Tongue (tissue), 2 donors: Measurements from ENCODE around the gene ZSCAN5B. TPM values are rescaled to one million over a fixed set of nuclear protein-coding genes. Genes with fewer than 3 reads are reported as not detected.
"Not testable (repeated sequence)": the region's sequence is repeated elsewhere in the genome, so short reads cannot be mapped to it uniquely, and the experiment has no call there.

Experiments
- DNase-seq: peaks from one replicate; pipeline ENCODE4 v3.0.0-alpha.2; 2015
- total RNA-seq: library from RNA; depleted of rRNA; stranded (reverse); fragments of >200 nt; gene quantifications from one replicate; pipeline ENCODE4 v1.2.3, GENCODE V29; 2014

The ZSCAN5B gene, protein sequence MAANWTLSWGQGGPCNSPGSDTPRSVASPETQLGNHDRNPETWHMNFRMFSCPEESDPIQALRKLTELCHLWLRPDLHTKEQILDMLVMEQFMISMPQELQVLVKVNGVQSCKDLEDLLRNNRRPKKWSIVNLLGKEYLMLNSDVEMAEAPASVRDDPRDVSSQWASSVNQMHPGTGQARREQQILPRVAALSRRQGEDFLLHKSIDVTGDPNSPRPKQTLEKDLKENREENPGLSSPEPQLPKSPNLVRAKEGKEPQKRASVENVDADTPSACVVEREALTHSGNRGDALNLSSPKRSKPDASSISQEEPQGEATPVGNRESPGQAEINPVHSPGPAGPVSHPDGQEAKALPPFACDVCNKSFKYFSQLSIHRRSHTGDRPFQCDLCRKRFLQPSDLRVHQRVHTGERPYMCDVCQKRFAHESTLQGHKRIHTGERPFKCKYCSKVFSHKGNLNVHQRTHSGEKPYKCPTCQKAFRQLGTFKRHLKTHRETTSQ
- not detected for total RNA-seq

GRCh38 chr19:56197646-56198045 is at the start of gene ZSCAN5B:
ZSCAN5B (minus strand) TSS chr19:56197783; CDS start chr19:56193052, 4,731 bp downstream.
- DNase-seq, result not testable (repeated sequence)

DNA sequence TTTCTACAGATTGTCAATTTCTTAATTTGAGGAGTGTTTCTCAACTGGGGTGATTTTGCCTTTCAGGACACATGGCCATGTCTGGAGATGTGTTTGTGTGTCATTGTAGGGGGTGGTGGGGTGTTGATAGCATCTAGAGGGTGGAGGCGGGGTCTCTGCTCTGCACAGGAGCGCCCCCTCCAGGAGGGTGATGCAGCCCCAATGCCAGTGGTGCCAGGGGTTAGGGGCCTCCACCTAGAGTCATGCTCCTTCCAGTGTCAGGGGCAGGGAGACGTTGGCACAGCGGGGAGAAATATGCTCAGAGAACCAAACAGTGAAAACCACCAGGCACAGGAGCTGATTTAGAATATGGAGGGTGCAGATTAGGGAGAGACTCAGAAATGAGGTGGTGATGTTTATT is 48.2 kb upstream of the ZSCAN5B start:
- DNase-seq, result not testable (repeated sequence)

DNA sequence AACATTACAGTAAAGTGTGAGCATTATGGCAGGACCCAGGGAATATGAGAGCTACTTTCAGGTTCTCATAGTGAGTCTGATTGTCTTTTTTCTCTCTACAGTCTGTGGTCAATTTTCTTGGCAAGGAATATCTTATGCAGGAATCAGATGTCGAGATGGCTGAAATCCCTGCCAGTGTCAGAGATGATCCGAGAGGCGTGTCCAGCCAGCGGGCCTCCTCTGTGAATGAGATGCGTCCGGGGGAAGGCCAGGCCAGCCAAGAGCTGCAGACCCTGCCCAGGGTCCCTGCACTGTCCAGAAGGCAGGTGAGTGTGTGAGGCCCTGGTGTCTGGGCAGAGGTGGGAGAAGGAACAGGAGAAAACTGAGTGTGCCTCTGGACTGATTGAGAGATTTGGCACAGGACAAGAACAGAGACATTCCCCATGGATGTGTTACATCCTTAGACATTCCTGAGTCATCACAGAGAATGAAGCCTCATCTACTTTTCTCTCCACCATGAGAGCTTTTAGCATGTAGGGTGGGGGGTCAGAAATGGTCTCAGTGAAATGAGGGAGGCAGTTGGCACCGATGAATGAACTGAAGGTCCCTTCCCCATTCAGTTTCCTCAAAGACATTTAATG is 47.6 kb upstream of the ZSCAN5B start:
- DNase-seq, result no peak

- DNase-seq, result no peak
Observed at GRCh38 chr19:56223481-56223880, 25.9 kb upstream of the ZSCAN5B start.

GRCh38 chr19:56222901-56223300 is 25.3 kb upstream of the ZSCAN5B start:
- no peak for DNase-seq

GRCh38 chr19:56221851-56222250 is 24.3 kb upstream of the ZSCAN5B start:
- DNase-seq, result no peak

GRCh38 chr19:56221442-56221841 is 23.9 kb upstream of the ZSCAN5B start:
- peak; percentile 19 for DNase-seq

DNA sequence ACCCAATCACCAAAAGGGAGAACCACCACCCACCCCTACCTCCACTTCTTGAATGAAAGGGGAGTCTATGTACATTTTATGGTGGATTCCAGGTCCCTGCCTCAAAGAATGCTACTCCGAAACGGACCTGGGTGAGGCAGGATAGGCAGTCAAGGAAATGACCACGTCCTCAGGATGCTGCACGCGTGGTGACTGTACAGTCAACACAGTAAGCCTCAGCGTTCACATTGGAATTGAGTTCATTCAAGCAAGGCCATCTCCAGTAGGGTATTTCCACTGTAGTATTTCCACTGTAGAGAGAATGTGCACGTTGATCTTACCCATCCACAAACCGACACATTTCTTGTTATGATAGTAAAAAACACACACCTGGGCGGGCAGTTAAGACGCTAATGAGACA is 21.4 kb upstream of the ZSCAN5B start:
- no peak for DNase-seq

DNA sequence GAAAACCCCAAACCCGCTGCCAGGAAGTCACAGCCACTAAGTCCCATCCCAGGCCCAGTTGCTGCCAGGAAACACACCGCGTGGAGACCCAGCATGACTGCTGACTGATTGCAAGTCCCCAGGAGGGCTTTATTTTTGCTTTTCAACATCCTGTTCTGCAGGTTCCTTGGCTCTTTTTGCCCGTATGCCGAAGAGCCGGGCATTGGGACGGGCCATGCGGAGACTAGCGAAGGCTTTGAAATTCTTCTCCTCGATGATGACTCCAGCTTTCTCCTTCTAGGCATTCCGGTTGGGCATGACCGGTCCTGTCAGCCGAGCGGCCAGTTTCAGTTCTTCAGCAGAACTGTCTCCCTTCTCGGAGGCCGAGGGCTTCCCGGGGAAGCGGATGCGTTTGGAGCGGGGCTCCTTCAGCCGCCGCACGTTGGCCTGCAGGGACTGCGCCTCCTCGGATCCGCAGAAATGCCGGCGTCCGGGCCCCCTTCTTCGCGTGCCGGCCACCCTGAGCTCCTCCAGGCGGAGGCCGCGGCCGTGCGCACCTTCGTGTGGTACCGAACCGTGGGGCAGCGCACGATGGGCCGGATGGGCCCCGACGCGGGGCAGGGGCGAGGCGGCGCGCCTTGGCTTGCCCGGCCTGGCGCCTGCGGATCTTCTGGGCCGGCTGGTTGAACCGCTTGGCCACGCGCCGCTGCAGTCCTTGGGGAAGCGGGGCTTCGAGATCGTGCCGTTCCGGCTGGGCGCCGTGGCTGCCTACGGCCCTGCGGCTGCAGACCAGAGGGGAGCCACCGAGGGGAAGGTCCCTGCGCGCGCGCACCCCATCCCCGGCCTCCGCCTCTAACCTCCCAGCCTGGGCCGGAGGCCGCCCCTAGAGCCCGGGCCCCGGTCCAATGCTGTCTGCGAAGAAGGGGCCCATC is 19.7 kb upstream of the ZSCAN5B start:
- DNase-seq, result peak; percentile 29

DNA sequence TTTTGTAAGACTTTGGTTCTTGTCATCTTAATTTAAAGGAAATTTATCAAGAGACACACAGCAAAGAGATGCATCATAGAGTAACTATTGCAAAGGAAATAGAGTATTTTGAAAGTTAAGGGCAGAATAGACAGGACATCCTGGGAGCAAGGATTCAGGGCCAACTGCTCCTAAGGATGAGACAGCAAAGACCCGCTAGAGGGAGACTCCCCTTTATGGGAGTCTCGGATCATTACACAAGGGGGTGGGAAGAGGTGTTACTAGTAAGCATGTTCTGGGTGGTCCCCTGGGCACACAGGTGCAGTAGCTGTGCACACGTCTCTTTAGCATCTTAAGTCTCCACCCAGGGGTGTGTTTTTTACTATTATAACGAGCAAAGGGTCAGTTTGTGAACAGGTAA is 14.1 kb upstream of the ZSCAN5B start:
- no peak for DNase-seq

DNA sequence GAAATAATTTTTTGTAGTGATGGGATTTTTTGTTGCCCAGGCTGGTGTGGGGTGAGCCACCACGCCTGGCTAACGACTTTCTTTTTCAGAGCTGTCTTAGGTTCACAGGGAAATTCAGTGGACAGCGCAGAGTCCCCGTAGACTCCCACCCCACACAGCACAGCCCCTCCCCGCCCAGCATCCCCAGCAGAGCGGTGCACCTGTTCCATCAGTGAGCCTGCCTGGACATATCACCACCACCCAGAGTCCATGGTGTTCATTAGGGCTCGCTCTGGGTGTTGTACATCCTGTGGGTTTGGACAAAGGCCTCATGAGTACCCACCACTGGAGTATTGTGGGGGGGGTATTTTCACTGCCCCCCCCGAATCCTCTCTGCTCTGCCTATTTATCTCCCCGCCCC is 12.5 kb upstream of the ZSCAN5B start:
- not testable (repeated sequence) for DNase-seq

- DNase-seq, result no peak
Observed at GRCh38 chr19:56209091-56209490, 11.5 kb upstream of the ZSCAN5B start.

- DNase-seq, result not testable (repeated sequence)
Observed at GRCh38 chr19:56207581-56207980, 10.0 kb upstream of the ZSCAN5B start.

- no peak for DNase-seq
Observed at GRCh38 chr19:56201973-56202372, 4.4 kb upstream of the ZSCAN5B start, which contains the start of gene ZSCAN5C. ZSCAN5C (plus strand) TSS chr19:56202273; CDS start chr19:56205914, 3,641 bp downstream.

GRCh38 chr19:56199687-56200086 is 2.1 kb upstream of the ZSCAN5B start:
- DNase-seq, result no peak

GRCh38 chr19:56193981-56194640 is 3.5 kb downstream of the ZSCAN5B start:
- DNase-seq, result no peak

GRCh38 chr19:56191711-56192110 is 5.9 kb downstream of the ZSCAN5B start:
- DNase-seq, result no peak

DNA sequence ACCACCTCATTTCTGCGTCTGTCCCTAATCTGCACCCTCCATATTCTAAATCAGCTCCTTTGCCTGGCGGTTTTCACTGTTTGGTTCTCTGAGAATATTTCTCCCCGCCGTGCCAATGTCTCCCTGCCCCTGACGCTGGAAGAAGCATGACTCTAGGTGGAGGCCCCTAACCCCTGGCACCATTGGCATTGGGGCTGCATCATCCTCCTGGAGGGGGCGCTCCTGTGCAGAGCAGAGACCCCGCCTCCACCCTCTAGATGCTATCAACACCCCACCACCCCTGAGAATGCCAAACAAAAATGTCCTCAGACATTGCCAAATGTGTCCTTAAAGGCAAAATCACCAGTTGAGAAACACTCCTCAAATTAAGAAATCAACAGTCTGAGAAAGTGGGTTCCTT is 6.5 kb downstream of the ZSCAN5B start:
- DNase-seq, result no peak

DNA sequence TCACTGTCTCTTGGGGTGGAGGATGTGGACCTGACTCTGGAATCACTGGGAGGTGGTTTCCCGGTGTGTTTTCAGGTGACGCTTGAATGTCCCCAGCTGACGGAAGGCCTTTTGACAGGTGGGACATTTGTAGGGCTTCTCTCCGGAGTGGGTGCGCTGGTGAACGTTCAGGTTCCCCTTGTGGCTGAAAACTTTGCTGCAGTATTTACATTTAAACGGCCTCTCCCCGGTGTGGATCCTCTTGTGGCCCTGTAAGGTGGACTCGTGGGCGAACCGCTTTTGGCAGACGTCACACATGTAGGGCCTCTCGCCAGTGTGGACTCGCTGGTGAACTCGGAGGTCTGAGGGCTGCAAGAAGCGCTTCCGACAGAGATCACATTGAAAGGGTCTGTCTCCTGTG is 7.8 kb downstream of the ZSCAN5B start:
- no peak for DNase-seq

- no peak for DNase-seq
Observed at GRCh38 chr19:56177564-56178243, 19.9 kb downstream of the ZSCAN5B start.

DNA sequence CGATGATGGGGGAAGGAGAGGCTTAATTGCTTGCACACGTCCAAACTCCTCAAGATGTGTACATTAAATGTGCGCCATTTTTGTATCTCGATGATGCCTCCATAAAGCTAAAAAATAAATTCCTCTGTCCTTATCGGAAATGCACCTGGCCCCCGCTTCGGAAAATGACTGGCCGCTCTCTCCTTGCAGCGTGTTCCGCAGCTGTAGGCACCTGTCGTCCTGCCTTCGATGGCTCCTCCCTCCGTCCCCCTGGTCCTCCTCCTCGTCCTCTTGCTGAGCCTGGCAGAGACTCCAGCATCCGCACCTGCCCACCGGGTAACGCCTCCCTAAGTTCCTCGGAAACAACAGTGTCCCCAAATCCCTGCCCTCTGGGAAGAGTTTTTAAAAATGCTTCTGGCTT is 20.7 kb downstream of the ZSCAN5B start:
- DNase-seq, result no peak
